ENCODE measurements around the gene TNXB. TPM values are rescaled to one million over a fixed set of nuclear protein-coding genes. Genes with fewer than 3 reads are reported as not detected.
A peak's percentile ranks its signal among the peaks of the same experiment; 100 is the strongest.

TNXB gene, protein sequence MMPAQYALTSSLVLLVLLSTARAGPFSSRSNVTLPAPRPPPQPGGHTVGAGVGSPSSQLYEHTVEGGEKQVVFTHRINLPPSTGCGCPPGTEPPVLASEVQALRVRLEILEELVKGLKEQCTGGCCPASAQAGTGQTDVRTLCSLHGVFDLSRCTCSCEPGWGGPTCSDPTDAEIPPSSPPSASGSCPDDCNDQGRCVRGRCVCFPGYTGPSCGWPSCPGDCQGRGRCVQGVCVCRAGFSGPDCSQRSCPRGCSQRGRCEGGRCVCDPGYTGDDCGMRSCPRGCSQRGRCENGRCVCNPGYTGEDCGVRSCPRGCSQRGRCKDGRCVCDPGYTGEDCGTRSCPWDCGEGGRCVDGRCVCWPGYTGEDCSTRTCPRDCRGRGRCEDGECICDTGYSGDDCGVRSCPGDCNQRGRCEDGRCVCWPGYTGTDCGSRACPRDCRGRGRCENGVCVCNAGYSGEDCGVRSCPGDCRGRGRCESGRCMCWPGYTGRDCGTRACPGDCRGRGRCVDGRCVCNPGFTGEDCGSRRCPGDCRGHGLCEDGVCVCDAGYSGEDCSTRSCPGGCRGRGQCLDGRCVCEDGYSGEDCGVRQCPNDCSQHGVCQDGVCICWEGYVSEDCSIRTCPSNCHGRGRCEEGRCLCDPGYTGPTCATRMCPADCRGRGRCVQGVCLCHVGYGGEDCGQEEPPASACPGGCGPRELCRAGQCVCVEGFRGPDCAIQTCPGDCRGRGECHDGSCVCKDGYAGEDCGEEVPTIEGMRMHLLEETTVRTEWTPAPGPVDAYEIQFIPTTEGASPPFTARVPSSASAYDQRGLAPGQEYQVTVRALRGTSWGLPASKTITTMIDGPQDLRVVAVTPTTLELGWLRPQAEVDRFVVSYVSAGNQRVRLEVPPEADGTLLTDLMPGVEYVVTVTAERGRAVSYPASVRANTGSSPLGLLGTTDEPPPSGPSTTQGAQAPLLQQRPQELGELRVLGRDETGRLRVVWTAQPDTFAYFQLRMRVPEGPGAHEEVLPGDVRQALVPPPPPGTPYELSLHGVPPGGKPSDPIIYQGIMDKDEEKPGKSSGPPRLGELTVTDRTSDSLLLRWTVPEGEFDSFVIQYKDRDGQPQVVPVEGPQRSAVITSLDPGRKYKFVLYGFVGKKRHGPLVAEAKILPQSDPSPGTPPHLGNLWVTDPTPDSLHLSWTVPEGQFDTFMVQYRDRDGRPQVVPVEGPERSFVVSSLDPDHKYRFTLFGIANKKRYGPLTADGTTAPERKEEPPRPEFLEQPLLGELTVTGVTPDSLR (N-terminal part only)
- 100 to 1,000 TPM in 2 of 4 donors, 10 to 100 TPM in 2; 38.5 to 301 (median 117) TPM for total RNA-seq

DNA sequence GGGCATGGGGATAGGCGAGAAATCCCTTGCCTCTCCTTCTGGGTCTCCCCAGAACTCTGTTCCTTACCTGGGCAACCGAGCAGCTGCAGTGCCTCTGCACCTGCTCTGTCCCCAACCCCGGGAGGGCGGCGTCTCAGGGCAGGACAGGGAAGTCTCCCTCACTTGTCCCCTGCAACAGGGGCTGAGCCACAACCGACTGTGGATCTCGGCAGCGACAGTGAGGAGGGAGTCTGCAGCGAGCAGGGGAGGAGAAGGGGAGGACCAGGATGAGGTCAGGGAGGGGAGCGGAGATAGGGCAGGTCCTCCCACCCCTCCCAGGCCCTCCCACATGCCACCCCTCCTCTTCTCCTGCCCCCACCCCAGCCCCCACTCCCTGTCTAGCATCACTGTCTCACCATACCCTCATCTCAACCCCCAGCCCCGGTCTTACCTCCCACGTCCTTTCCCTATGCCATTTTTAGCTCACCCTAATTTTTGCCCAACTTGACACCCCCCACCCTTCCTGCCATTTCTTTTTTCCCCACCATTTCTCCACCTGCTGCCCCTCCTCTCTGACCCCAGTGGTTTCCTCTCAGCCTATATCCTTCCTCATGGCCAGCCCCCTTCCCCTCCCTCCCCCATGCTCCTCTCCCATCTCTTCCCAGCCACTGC is at the start of gene TNXB:
TSS of gene TNXB (minus strand) at position 225 of the 651 bp plus-strand sequence. CDS start 11,140 bp downstream, outside the sequence.
- Histone ChIP-seq H3K9me3 (no peaks in the 10 kb centered on the region), H3K27ac (peak within 1 kb of the TSS; percentile 66 to 83 (median 74)), H3K36me3 (no peaks in the 10 kb centered on the region), H3K4me1 (peaks cover 0 to 36% (median 2%) of the 10 kb centered on the region in 4 donors), H3K27me3 (no peaks in the 10 kb centered on the region), H3K4me3 (peak within 1 kb of the TSS; percentile 20 to 46 (median 31))
- no peak for TF ChIP-seq POLR2A (IDR thresholded peaks at IDR 0.05)
- TF ChIP-seq, protein P1, sequence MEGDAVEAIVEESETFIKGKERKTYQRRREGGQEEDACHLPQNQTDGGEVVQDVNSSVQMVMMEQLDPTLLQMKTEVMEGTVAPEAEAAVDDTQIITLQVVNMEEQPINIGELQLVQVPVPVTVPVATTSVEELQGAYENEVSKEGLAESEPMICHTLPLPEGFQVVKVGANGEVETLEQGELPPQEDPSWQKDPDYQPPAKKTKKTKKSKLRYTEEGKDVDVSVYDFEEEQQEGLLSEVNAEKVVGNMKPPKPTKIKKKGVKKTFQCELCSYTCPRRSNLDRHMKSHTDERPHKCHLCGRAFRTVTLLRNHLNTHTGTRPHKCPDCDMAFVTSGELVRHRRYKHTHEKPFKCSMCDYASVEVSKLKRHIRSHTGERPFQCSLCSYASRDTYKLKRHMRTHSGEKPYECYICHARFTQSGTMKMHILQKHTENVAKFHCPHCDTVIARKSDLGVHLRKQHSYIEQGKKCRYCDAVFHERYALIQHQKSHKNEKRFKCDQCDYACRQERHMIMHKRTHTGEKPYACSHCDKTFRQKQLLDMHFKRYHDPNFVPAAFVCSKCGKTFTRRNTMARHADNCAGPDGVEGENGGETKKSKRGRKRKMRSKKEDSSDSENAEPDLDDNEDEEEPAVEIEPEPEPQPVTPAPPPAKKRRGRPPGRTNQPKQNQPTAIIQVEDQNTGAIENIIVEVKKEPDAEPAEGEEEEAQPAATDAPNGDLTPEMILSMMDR (IDR thresholded peaks at IDR 0.05): no peak
- no peak for DNase-seq

DNA sequence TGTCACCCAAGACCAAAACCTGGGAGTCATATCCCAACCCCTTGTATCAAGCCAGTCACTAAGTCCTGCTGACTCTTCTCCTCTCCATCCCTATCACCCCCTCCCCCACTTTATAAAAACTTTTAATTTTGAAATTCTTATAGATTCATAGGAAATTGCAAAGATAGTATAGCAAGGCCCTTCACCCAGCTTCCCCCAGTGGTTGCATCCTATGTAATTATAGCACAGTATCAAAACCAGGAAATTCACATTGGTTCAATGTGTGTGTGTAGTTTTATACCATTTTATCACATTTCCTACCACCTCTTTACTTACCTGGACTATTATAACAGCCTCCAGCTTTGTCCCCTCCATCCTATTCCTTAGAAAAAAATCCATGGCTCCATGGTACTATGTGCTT is 48.9 kb upstream of the TNXB start:
- peaks cover 0 to 15% (median 5%) of the 10 kb centered on the region in 4 donors for H3K4me1 ChIP-seq
- DNase-seq: no peak
- H3K36me3 ChIP-seq: peaks cover 0 to 51% (median 0%) of the 10 kb centered on the region in 3 donors
- H3K27ac ChIP-seq: no peak overlapping the region
- H3K4me3 ChIP-seq: no peak overlapping the region
- H3K27me3 ChIP-seq: no peaks in the 10 kb centered on the region
- no peaks in the 10 kb centered on the region for H3K9me3 ChIP-seq
- TF ChIP-seq, protein P1 (IDR thresholded peaks at IDR 0.05): no peak
- no peak for TF ChIP-seq POLR2A (IDR thresholded peaks at IDR 0.05)

DNA sequence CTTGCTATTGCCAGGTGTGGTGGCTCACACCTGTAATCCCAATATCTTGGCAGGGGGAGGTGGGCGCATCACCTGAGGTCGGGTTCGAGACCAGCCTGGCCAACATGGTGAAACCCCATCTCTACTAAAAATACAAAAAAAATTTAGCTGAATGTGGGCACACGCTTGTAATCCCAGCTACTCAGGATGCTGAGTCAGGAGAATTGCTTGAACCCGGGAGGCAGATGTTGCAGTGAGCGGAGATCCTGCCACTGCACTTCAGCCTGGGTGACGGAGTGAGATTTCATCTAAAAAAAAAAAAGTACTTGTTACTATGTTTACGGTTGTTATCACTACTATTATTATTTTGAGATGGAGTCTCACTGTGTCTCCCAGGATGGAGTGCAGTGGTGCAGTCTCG is 47.8 kb upstream of the TNXB start:
- peaks cover 0 to 27% (median 5%) of the 10 kb centered on the region in 4 donors for H3K4me1 ChIP-seq
- no peak overlapping the region for H3K27ac ChIP-seq
- H3K27me3 ChIP-seq: no peaks in the 10 kb centered on the region
- H3K9me3 ChIP-seq: no peaks in the 10 kb centered on the region
- peaks cover 0 to 44% (median 0%) of the 10 kb centered on the region in 3 donors for H3K36me3 ChIP-seq
- no peak overlapping the region for H3K4me3 ChIP-seq
- no peak for DNase-seq
- TF ChIP-seq POLR2A (IDR thresholded peaks at IDR 0.05): no peak
- TF ChIP-seq, protein P1 (IDR thresholded peaks at IDR 0.05): no peak

DNA sequence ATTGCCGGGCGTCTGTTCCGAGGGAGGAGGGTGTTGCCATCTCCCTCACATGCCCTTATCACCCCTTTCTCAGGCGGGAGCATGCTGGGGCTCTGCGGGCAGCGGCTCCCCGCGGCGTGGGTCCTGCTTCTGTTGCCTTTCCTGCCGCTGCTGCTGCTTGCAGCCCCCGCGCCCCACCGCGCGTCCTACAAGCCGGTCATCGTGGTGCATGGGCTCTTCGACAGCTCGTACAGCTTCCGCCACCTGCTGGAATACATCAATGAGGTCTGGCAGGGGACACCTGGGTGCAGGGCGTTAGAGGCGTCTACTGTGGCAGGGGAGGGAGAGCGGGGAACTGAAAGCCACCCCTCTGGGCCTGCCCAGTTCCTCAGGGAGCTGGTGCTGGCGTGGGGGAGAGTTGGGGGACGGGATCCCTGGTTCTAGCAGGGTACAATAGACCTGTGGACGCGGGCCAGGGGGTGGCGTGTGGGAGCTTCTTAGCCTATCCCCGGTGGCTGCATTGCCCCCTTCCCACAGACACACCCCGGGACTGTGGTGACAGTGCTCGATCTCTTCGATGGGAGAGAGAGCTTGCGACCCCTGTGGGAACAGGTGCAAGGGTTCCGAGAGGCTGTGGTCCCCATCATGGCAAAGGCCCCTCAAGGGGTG is 45.5 kb upstream of the TNXB start:
- no peak for TF ChIP-seq POLR2A (IDR thresholded peaks at IDR 0.05)
- TF ChIP-seq, protein P1 (IDR thresholded peaks at IDR 0.05): peak; percentile 52 to 84 (median 65)
- peak; percentile 78 to 90 (median 81) for DNase-seq
- H3K9me3 ChIP-seq: no peaks in the 10 kb centered on the region
- H3K4me1 ChIP-seq: peaks cover 0 to 30% (median 5%) of the 10 kb centered on the region in 4 donors
- H3K27ac ChIP-seq: peak overlapping the region; percentile 72 to 85 (median 78)
- H3K36me3 ChIP-seq: peaks cover 0 to 34% (median 0%) of the 10 kb centered on the region in 3 donors
- no peaks in the 10 kb centered on the region for H3K27me3 ChIP-seq
- H3K4me3 ChIP-seq: peak overlapping the region; percentile 50 to 74 (median 69)
